Stimulated activated naive B cell treated with anti-CD40 and anti-IgM and Interleukin-4, amounts not matched to agents 10 μg/mL and 1 μg/mL and 100 μg/mL, for 72 hours (primary cell): ENCODE data around the gene MRPS12.

Experiments
- ATAC-seq, 2 donors: fragments of 150-1000 bp; cut with Tn5 transposase; replicated peaks; 2 replicates each; pipeline ENCODE4 v1.10.0; 2021; ENCODE audit warnings: moderate library complexity in 1 of 2
- DNase-seq: peaks from one replicate; pipeline ENCODE4 v3.0.0; 2021
- H3K27ac Mint-ChIP-seq: one replicate; pipeline ENCODE4 v1.8.0; 2022; ENCODE audit warnings: mild to moderate bottlenecking, mixed read lengths
- H3K27me3 Mint-ChIP-seq, 2 donors: one replicate each; pipeline ENCODE4 v1.8.0; 2022; ENCODE audit warnings: mixed read lengths in 2 of 2
- H3K36me3 Mint-ChIP-seq, 2 donors: one replicate each; pipeline ENCODE4 v1.8.0; 2022; ENCODE audit warnings: mixed read lengths in 2 of 2, mild to moderate bottlenecking in 1 of 2
- H3K4me1 Mint-ChIP-seq, 2 donors: one replicate each; pipeline ENCODE4 v1.8.0; 2022; ENCODE audit warnings: mixed read lengths in 2 of 2, mild to moderate bottlenecking in 1 of 2
- H3K4me3 Mint-ChIP-seq, 2 donors: one replicate each; pipeline ENCODE4 v1.8.0; 2022; ENCODE audit warnings: mild to moderate bottlenecking in 2 of 2, mixed read lengths in 2 of 2, moderate library complexity in 1 of 2
- H3K9me3 Mint-ChIP-seq, 2 donors: one replicate each; pipeline ENCODE4 v1.8.0; 2022; ENCODE audit warnings: mixed read lengths in 2 of 2, mild to moderate bottlenecking in 1 of 2

MRPS12 gene

GRCh38 chr19:38901683-38902082, 29.1 kb upstream of the MRPS12 start:
- H3K9me3 Mint-ChIP-seq, result no peaks in the 10 kb centered on the region
- DNase-seq, result no peak
- H3K4me3 Mint-ChIP-seq, result peak overlapping the region; percentile 46
- no peaks in the 10 kb centered on the region for H3K27me3 Mint-ChIP-seq
- H3K36me3 Mint-ChIP-seq, result peaks cover 25 to 26% of the 10 kb centered on the region in 2 donors
- H3K27ac Mint-ChIP-seq, result no peak overlapping the region
- ATAC-seq, result no peak
- peaks cover 25 to 52% of the 10 kb centered on the region in 2 donors for H3K4me1 Mint-ChIP-seq

- H3K27me3 Mint-ChIP-seq, result no peaks in the 10 kb centered on the region
- peaks cover 43 to 50% of the 10 kb centered on the region in 2 donors for H3K36me3 Mint-ChIP-seq
- no peak overlapping the region for H3K4me3 Mint-ChIP-seq
- H3K27ac Mint-ChIP-seq, result no peak overlapping the region
- DNase-seq, result no peak
- no peaks in the 10 kb centered on the region for H3K9me3 Mint-ChIP-seq
- H3K4me1 Mint-ChIP-seq, result peaks cover 10 to 25% of the 10 kb centered on the region in 2 donors
- no peak for ATAC-seq
Observed at GRCh38 chr19:38904581-38905539, 25.9 kb upstream of the MRPS12 start.

GRCh38 chr19:38905620-38906019, 25.1 kb upstream of the MRPS12 start:
- peaks cover 10 to 22% of the 10 kb centered on the region in 2 donors for H3K4me1 Mint-ChIP-seq
- ATAC-seq, result no peak
- peaks cover 44 to 53% of the 10 kb centered on the region in 2 donors for H3K36me3 Mint-ChIP-seq
- H3K27ac Mint-ChIP-seq, result no peak overlapping the region
- no peak for DNase-seq
- H3K9me3 Mint-ChIP-seq, result no peaks in the 10 kb centered on the region
- no peaks in the 10 kb centered on the region for H3K27me3 Mint-ChIP-seq
- no peak overlapping the region for H3K4me3 Mint-ChIP-seq

- Mint-ChIP-seq H3K9me3 (no peaks in the 10 kb centered on the region), H3K4me3 (no peak overlapping the region), H3K27me3 (no peaks in the 10 kb centered on the region), H3K4me1 (peaks cover 7% of the 10 kb centered on the region in 2 donors), H3K36me3 (peaks cover 43 to 51% of the 10 kb centered on the region in 2 donors), H3K27ac (no peak overlapping the region)
- ATAC-seq (no peak), DNase-seq (no peak)
Observed at GRCh38 chr19:38907227-38907626, 23.5 kb upstream of the MRPS12 start.

GRCh38 chr19:38907670-38908069, 23.1 kb upstream of the MRPS12 start:
- Mint-ChIP-seq H3K36me3 (peaks cover 42 to 51% of the 10 kb centered on the region in 2 donors), H3K27me3 (no peaks in the 10 kb centered on the region), H3K4me1 (peaks cover 8 to 10% of the 10 kb centered on the region in 2 donors), H3K27ac (peak overlapping the region; percentile 90), H3K9me3 (no peaks in the 10 kb centered on the region), H3K4me3 (no peak overlapping the region)
- DNase-seq (no peak), ATAC-seq (no peak)

GRCh38 chr19:38908911-38909310, 21.8 kb upstream of the MRPS12 start:
- no peak for DNase-seq
- H3K4me1 Mint-ChIP-seq, result peaks cover 14 to 16% of the 10 kb centered on the region in 2 donors
- H3K4me3 Mint-ChIP-seq, result no peak overlapping the region
- peaks cover 42 to 53% of the 10 kb centered on the region in 2 donors for H3K36me3 Mint-ChIP-seq
- H3K9me3 Mint-ChIP-seq, result no peaks in the 10 kb centered on the region
- H3K27ac Mint-ChIP-seq, result no peak overlapping the region
- no peak for ATAC-seq
- H3K27me3 Mint-ChIP-seq, result no peaks in the 10 kb centered on the region

- Mint-ChIP-seq H3K27me3 (no peaks in the 10 kb centered on the region), H3K4me1 (peaks cover 10% of the 10 kb centered on the region in 2 donors), H3K36me3 (peaks cover 39 to 46% of the 10 kb centered on the region in 2 donors), H3K4me3 (no peak overlapping the region), H3K27ac (no peak overlapping the region), H3K9me3 (no peaks in the 10 kb centered on the region)
- ATAC-seq, result no peak
- DNase-seq, result no peak
Observed at GRCh38 chr19:38910488-38910887, 20.3 kb upstream of the MRPS12 start.

- ATAC-seq, result peak in 1 of 2 donors; percentile 12
- H3K27ac Mint-ChIP-seq, result no peak overlapping the region
- peaks cover 43 to 54% of the 10 kb centered on the region in 2 donors for H3K36me3 Mint-ChIP-seq
Observed at GRCh38 chr19:38911388-38912001, 19.2 kb upstream of the MRPS12 start.

GRCh38 chr19:38912600-38913514, 17.9 kb upstream of the MRPS12 start:
- Mint-ChIP-seq H3K4me3 (no peak overlapping the region), H3K27ac (peak overlapping the region; percentile 54), H3K9me3 (no peaks in the 10 kb centered on the region), H3K4me1 (peaks cover 7 to 10% of the 10 kb centered on the region in 2 donors), H3K36me3 (peaks cover 36 to 41% of the 10 kb centered on the region in 2 donors), H3K27me3 (no peaks in the 10 kb centered on the region)
- ATAC-seq (peak; percentile 59 to 64), DNase-seq (no peak)

More at GRCh38 chr19:38911388-38912001, 19.2 kb upstream of the MRPS12 start:
- no peaks in the 10 kb centered on the region for H3K9me3 Mint-ChIP-seq
- no peak overlapping the region for H3K4me3 Mint-ChIP-seq
- no peak for DNase-seq
- no peaks in the 10 kb centered on the region for H3K27me3 Mint-ChIP-seq
- H3K4me1 Mint-ChIP-seq, result peaks cover 10% of the 10 kb centered on the region in 2 donors

GRCh38 chr19:38913958-38914357, 16.8 kb upstream of the MRPS12 start:
- no peak for DNase-seq
- Mint-ChIP-seq H3K27me3 (no peaks in the 10 kb centered on the region), H3K27ac (no peak overlapping the region), H3K9me3 (no peaks in the 10 kb centered on the region), H3K4me1 (peaks cover 7 to 10% of the 10 kb centered on the region in 2 donors), H3K36me3 (peaks cover 29 to 33% of the 10 kb centered on the region in 2 donors), H3K4me3 (no peak overlapping the region)
- ATAC-seq, result no peak

- Mint-ChIP-seq H3K27me3 (no peaks in the 10 kb centered on the region), H3K36me3 (peaks cover 29 to 32% of the 10 kb centered on the region in 2 donors), H3K27ac (peak overlapping the region; percentile 14), H3K9me3 (no peaks in the 10 kb centered on the region), H3K4me1 (peaks cover 7 to 10% of the 10 kb centered on the region in 2 donors), H3K4me3 (no peak overlapping the region)
- ATAC-seq (no peak), DNase-seq (no peak)
Observed at GRCh38 chr19:38915329-38916321, 15.1 kb upstream of the MRPS12 start.

GRCh38 chr19:38917516-38917915, 13.2 kb upstream of the MRPS12 start:
- H3K4me3 Mint-ChIP-seq, result no peak overlapping the region
- H3K27ac Mint-ChIP-seq, result no peak overlapping the region
- H3K9me3 Mint-ChIP-seq, result peaks cover 0 to 2% of the 10 kb centered on the region in 2 donors
- ATAC-seq, result no peak
- H3K4me1 Mint-ChIP-seq, result peaks cover 7 to 8% of the 10 kb centered on the region in 2 donors
- peaks cover 37 to 40% of the 10 kb centered on the region in 2 donors for H3K36me3 Mint-ChIP-seq
- no peak for DNase-seq
- no peaks in the 10 kb centered on the region for H3K27me3 Mint-ChIP-seq

GRCh38 chr19:38917921-38918491, 12.7 kb upstream of the MRPS12 start:
- no peak for DNase-seq
- Mint-ChIP-seq H3K4me3 (no peak overlapping the region), H3K4me1 (peaks cover 3% of the 10 kb centered on the region in 2 donors), H3K27me3 (no peaks in the 10 kb centered on the region), H3K27ac (no peak overlapping the region), H3K9me3 (peaks cover 0 to 2% of the 10 kb centered on the region in 2 donors), H3K36me3 (peaks cover 37 to 40% of the 10 kb centered on the region in 2 donors)
- ATAC-seq, result no peak
